ENCODE measurements around the gene ABCC4. TPM values are rescaled to one million over a fixed set of nuclear protein-coding genes. Genes with fewer than 3 reads are reported as not detected.

The ABCC4 gene
- total RNA-seq, 1 donor from 2014 or later: 33.4 TPM

DNA sequence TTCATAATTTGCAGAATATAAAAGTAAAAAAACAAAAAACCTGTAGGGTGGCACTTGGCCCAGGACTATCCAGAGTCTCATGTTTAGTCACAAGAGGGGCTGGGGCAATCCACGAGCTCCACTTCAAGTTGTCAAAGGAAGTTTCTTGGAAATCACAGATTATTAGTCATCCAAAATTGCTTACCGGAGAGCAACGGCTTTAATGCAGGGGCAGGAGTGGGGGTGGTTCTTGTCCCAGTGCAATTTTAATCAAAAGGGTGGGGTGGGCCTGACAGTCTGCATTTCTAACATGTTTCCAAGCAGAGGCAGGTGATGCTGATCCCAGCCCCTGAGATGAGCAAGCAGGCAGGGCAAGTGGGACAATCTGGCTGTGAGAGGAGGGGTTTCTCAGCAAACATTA is 233.9 kb downstream of the ABCC4 start:
- TF ChIP-seq, protein P1, sequence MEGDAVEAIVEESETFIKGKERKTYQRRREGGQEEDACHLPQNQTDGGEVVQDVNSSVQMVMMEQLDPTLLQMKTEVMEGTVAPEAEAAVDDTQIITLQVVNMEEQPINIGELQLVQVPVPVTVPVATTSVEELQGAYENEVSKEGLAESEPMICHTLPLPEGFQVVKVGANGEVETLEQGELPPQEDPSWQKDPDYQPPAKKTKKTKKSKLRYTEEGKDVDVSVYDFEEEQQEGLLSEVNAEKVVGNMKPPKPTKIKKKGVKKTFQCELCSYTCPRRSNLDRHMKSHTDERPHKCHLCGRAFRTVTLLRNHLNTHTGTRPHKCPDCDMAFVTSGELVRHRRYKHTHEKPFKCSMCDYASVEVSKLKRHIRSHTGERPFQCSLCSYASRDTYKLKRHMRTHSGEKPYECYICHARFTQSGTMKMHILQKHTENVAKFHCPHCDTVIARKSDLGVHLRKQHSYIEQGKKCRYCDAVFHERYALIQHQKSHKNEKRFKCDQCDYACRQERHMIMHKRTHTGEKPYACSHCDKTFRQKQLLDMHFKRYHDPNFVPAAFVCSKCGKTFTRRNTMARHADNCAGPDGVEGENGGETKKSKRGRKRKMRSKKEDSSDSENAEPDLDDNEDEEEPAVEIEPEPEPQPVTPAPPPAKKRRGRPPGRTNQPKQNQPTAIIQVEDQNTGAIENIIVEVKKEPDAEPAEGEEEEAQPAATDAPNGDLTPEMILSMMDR (conservative IDR thresholded peaks at IDR 0.05; ENCODE audit: low read depth, low read length): no peak
- no peak overlapping the region for H3K4me3 ChIP-seq (ENCODE audit: low read depth, low read length)
- no peak for DNase-seq (ENCODE audit: low read depth)

- H3K4me3 ChIP-seq (ENCODE audit: low read depth, low read length): no peak overlapping the region
- TF ChIP-seq, protein P1 (conservative IDR thresholded peaks at IDR 0.05; ENCODE audit: low read depth, low read length): no peak
- DNase-seq (ENCODE audit: low read depth): no peak
Measured at GRCh38 chr13:95060014-95060519, 241.2 kb downstream of the ABCC4 start.

- DNase-seq (ENCODE audit: low read depth): no peak
- no peak overlapping the region for H3K4me3 ChIP-seq (ENCODE audit: low read depth, low read length)
- TF ChIP-seq, protein P1 (conservative IDR thresholded peaks at IDR 0.05; ENCODE audit: low read depth, low read length): no peak
Measured at GRCh38 chr13:95059306-95059705, 241.9 kb downstream of the ABCC4 start.

DNA sequence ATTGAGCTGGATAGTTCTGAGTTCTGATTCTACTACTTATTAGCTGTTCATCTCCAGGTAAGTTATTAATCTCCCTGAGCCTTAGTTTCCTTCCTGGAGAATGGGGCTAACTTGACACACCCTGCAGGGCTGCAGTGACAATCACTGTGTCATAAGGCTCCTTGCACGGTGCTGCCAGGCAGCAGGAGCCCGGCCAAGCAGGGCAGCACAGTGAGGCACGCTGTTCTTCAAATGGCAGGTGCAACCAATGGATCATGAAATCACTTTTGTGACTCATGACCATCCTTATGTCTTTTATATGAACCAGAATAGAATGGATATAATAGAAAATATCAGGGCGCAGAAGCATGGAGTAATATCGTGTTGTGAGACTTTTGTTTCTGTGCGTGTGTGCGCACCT is 242.6 kb downstream of the ABCC4 start:
- no peak overlapping the region for H3K4me3 ChIP-seq (ENCODE audit: low read depth, low read length)
- TF ChIP-seq, protein P1 (conservative IDR thresholded peaks at IDR 0.05; ENCODE audit: low read depth, low read length): no peak
- no peak for DNase-seq (ENCODE audit: low read depth)

GRCh38 chr13:95056266-95056665 is 245.0 kb downstream of the ABCC4 start:
- DNase-seq (ENCODE audit: low read depth): no peak
- TF ChIP-seq, protein P1 (conservative IDR thresholded peaks at IDR 0.05; ENCODE audit: low read depth, low read length): no peak
- no peak overlapping the region for H3K4me3 ChIP-seq (ENCODE audit: low read depth, low read length)

DNA sequence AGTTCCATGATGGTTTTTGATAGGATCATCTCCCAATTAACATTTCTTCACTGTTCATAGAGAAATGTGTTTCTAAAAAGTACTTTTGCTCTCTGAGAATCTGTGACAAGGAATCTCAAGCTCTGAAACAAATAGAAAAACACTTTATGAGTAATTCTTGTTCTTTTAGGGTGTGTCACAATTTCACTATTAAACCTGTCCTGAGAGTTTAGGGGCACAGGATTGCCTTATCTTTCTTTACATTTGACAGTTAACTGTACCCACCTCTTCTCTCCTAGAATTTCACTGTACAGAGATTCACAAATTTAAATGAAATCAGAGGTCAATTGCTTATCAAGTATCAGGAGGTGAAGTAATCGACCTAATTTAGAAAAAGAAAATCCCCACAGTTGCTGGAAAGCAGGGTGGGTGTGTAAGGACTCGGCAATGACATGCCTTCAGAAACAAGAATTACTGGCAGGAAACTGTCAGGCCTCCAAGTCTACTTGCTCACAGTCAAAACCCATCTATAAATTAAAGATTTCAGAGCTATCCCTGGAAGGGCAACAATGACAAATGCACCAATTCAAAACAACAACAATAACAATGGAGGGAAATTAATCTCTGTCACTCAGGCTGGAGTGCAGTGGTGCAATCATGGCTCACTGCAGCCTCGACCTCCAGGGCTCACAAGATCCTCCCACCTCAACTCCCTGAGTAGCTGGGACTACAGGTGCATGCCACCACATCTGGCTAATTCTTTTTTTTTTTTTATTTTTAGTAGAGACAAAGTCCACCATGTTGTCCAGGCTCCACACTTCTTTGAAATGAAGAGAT is 250.2 kb downstream of the ABCC4 start:
- no peak for DNase-seq (ENCODE audit: low read depth)
- H3K4me3 ChIP-seq (ENCODE audit: low read depth, low read length): no peak overlapping the region
- TF ChIP-seq, protein P1 (conservative IDR thresholded peaks at IDR 0.05; ENCODE audit: low read depth, low read length): no peak

DNA sequence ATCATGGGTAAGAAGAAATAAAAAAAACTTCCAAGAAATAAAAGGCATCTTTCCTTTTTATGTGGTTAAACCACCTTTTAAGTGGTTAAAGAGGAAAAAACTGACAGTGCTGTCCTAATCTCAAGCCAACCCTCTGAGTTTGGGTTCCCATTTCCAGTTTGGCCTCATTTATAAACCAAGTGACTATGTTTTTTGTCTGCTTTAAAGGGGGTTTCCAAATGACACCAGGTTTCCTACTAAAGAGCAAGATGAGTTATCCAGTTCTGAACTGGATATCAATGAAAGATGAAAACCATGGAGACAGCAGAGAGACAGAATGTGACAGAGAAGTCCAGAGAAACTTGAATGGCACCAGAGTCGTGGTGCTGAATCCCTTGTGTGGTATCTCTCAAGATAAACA is 251.5 kb downstream of the ABCC4 start:
- no peak overlapping the region for H3K4me3 ChIP-seq (ENCODE audit: low read depth, low read length)
- no peak for DNase-seq (ENCODE audit: low read depth)
- TF ChIP-seq, protein P1 (conservative IDR thresholded peaks at IDR 0.05; ENCODE audit: low read depth, low read length): no peak
